GM12878 (cell line): Measurements from ENCODE around the gene C12orf60. TPM values are rescaled to one million over a fixed set of nuclear protein-coding genes. Genes with fewer than 3 reads are reported as not detected.

Experiments
- ATAC-seq: fragments of 200-7000 bp; cut with Tn5 transposase; 3 replicates; pipeline ENCODE4 v1.9.1; 2020; ENCODE audit warnings: mild to moderate bottlenecking, moderate library complexity
- BruUV-seq: library from RNA; stranded (reverse); fragments of 400-500 nt; replicated peaks from 2 replicates; lab custom pipeline; 2021; lab: Mats Ljungman, UMichigan
- CTCF ChIA-PET: fragments of 300-600 bp; sonication (Branson Sonifier 250); formaldehyde crosslinking; extraction: SDS; loops from one replicate; lab custom pipeline; 2021; ENCODE audit warnings: inconsistent platforms; lab: Yijun Ruan, JAX
- POLR2A ChIA-PET: fragments of 350-600 bp; formaldehyde crosslinking; extraction: SDS; loops from one replicate; lab custom pipeline; 2021; ENCODE audit warnings: inconsistent platforms; lab: Charles Lee
- RAD21 ChIA-PET: fragments of 300-600 bp; sonication (Branson Sonifier 250); formaldehyde crosslinking; loops from one replicate; lab custom pipeline; 2023; ENCODE audit warnings: antibody characterized with exemption; ENCODE audit not compliant: unreplicated experiment; lab: Charles Lee
- SMC1A ChIA-PET: fragments of 300-600 bp; sonication (Branson Sonifier 250); formaldehyde crosslinking; loops from one replicate; lab custom pipeline; 2023; ENCODE audit not compliant: unreplicated experiment, uncharacterized antibody; lab: Charles Lee
- DNase-seq: peaks from one replicate; pipeline ENCODE4 v3.0.0-alpha.2; 2011; ENCODE audit warnings: low read depth, low spot score
- FAIRE-seq: peaks from 3 replicates; lab custom pipeline; 2011; peaks lifted over from hg19 to GRCh38; lab: Jason Lieb, UNC
- H2AFZ ChIP-seq: 2 replicates; pipeline ENCODE4 v1.6.0; 2011; ENCODE audit warnings: low read depth, low read length, control low read depth; ENCODE audit not compliant: control insufficient read depth
- H3K27ac ChIP-seq: 2 replicates; pipeline ENCODE4 v1.5.1; 2011; ENCODE audit warnings: control low read depth; ENCODE audit not compliant: control insufficient read depth, insufficient read depth
- H3K27me3 ChIP-seq, 2 experiments: replicated peaks in 1 of 2; 2 replicates each; pipeline versions ENCODE4 v1.6.0 to v1.6.1; 2011; ENCODE audit warnings: low read length in 1 of 2; ENCODE audit not compliant: control insufficient read depth in 2 of 2, insufficient read depth in 2 of 2
- H3K36me3 ChIP-seq, 2 experiments: 2 replicates each; pipeline ENCODE4 v1.5.1; 2011; ENCODE audit warnings: low read length in 1 of 2; ENCODE audit not compliant: control insufficient read depth in 2 of 2, insufficient read depth in 2 of 2
- H3K4me1 ChIP-seq: 2 replicates; pipeline ENCODE4 v1.6.1; 2011; ENCODE audit warnings: mild to moderate bottlenecking, low read length, moderate library complexity, mixed read lengths; ENCODE audit not compliant: control insufficient read depth, insufficient read depth
- H3K4me2 ChIP-seq: 2 replicates; pipeline ENCODE4 v1.6.0; 2011; ENCODE audit warnings: control low read depth; ENCODE audit not compliant: control insufficient read depth, insufficient read depth
- H3K4me3 ChIP-seq: fragments of 200-600 bp; sonication (generic); 2 replicates; pipeline ENCODE4 v1.5.1; 2016
- H3K79me2 ChIP-seq: 2 replicates; pipeline ENCODE4 v1.6.0; 2011; ENCODE audit warnings: low read length; ENCODE audit not compliant: control insufficient read depth, insufficient read depth
- H3K9ac ChIP-seq: 2 replicates; pipeline ENCODE4 v1.8.0; 2011; ENCODE audit warnings: low read length, control low read depth, mixed read lengths; ENCODE audit not compliant: control insufficient read depth, insufficient read depth
- H3K9me3 ChIP-seq: replicated peaks from 3 replicates; pipeline ENCODE4 v1.5.1; 2011; ENCODE audit warnings: mild to moderate bottlenecking, low read length; ENCODE audit not compliant: control insufficient read depth, insufficient read depth
- H4K20me1 ChIP-seq: 2 replicates; pipeline ENCODE4 v1.6.0; 2011; ENCODE audit not compliant: control insufficient read depth, insufficient read depth
- CBX3 ChIP-seq: fragments of 200-600 bp; sonication (generic); IDR thresholded peaks from 2 replicates; pipeline ENCODE4 v1.6.1; 2016; ENCODE audit warnings: low read depth, borderline replicate concordance
- CEBPB ChIP-seq, 2 experiments: fragments of 150-350 bp in 1 of 2; IDR thresholded peaks; 2 replicates each; pipeline ENCODE4 v1.6.1; 2012 to 2014; ENCODE audit warnings: low read depth in 2 of 2, low read length in 2 of 2, borderline replicate concordance in 1 of 2, inconsistent platforms in 1 of 2
- MEF2B ChIP-seq: fragments of 450-650 bp; IDR thresholded peaks from 2 replicates; pipeline ENCODE4 v1.6.1; 2018; ENCODE audit warnings: mild to moderate bottlenecking, moderate library complexity; ENCODE audit not compliant: partially characterized antibody, poor library complexity, severe bottlenecking
- POLR2AphosphoS2 ChIP-seq: IDR thresholded peaks from 2 replicates; pipeline ENCODE4 v1.6.1; 2011; ENCODE audit warnings: low read depth, mild to moderate bottlenecking, low read length, improper control_type of control experiment, moderate library complexity
- USF1 ChIP-seq: IDR thresholded peaks from 2 replicates; pipeline ENCODE4 v1.6.1; 2011; ENCODE audit warnings: borderline replicate concordance, low read depth, mild to moderate bottlenecking, moderate library complexity, mixed read lengths, low read length; ENCODE audit not compliant: insufficient read depth; ENCODE audit errors: extremely low read length
- WGBS: methylation state at CpG from one replicate; pipeline ENCODE4 v1.1.6; 2016; ENCODE audit warnings: low lambda C conversion rate; ENCODE audit not compliant: insufficient replicate concordance, insufficient coverage; ENCODE audit errors: missing lambda C conversion rate; 5-methylcytosine and 5-hydroxymethylcytosine counted together
- in situ Hi-C: fragments of 300-500 bp; cut with MboI; formaldehyde crosslinking; loops from 9 replicates; pipeline ENCODE4 v1.14.3; 2018; ENCODE audit warnings: mixed read lengths
- intact Hi-C: fragments of 100-400 bp; cut with micrococcal nuclease; formaldehyde crosslinking; loops from one replicate; pipeline ENCODE4 v1.14.2; 2022; ENCODE audit not compliant: unreplicated experiment
- polyA plus RNA-seq, 11 experiments: library from polyadenylated mRNA; depleted of rRNA in 4 of 11; unstranded in 6 of 11; stranded (reverse) in 5 of 11; fragments of >200 nt; fragmentation: Nextera tagmentation in 4 of 11; fragmentation: Illumina TruSeq in 1 of 11; extraction: Ambion mirVana in 4 of 11; extraction: Trizol in 1 of 11; gene quantifications; 1 replicate in 1 of 11; 2 replicates in 10 of 11; pipeline versions ENCODE4 v1.2.1 to v1.2.3, GENCODE V29; 2011 to 2016; ENCODE audit warnings: inconsistent platforms in 2 of 11, missing spikeins in 2 of 11, low read depth in 1 of 11
- total RNA-seq, 4 experiments: library from RNA; depleted of rRNA in 3 of 4; stranded (reverse); fragments of >200 nt in 3 of 4; fragmentation: Illumina TruSeq in 1 of 4; extraction: Trizol in 1 of 4; gene quantifications; 2 replicates each; pipeline versions ENCODE4 v1.2.1 to v1.2.3, GENCODE V29; 2013 to 2021
- TF ChIP-seq, protein P1 (sequence below): IDR thresholded peaks from 2 replicates; pipeline ENCODE4 v1.6.1; 2012; ENCODE audit warnings: mild to moderate bottlenecking, low read depth, low read length
- TF ChIP-seq, protein P2 (sequence below): fragments of 450-650 bp; IDR thresholded peaks from 2 replicates; pipeline ENCODE4 v1.6.1; 2018; ENCODE audit warnings: mild to moderate bottlenecking, low read depth, moderate library complexity; ENCODE audit not compliant: partially characterized antibody
- TF ChIP-seq, protein P3 (sequence below): IDR thresholded peaks from 2 replicates; pipeline ENCODE4 v1.6.1; 2012; ENCODE audit warnings: low read length, inconsistent platforms
- TF ChIP-seq, protein P4 (sequence below): IDR thresholded peaks from 2 replicates; pipeline ENCODE4 v1.6.1; 2012; ENCODE audit warnings: low read depth, low read length, improper control_type of control experiment

C12orf60 gene
- total and polyA plus RNA-seq, 10 of the 15 experiments (the other 5 are each of a cell fraction or from before 2014, with no cell fraction given) = 1.8 to 7.2 (median 3.2) TPM

- WGBS = under 1% methylated on average over 66 of the region's 67 CpGs
- Histone ChIP-seq H3K9ac (peak overlapping the region; percentile 87), H2AFZ (peak overlapping the region; percentile 89), H3K36me3 (no peaks in the 10 kb centered on the region), H3K4me2 (peak overlapping the region; percentile 95), H3K4me1 (peaks cover 5% of the 10 kb centered on the region), H3K4me3 (peak overlapping the region; percentile 86), H3K9me3 (no peaks in the 10 kb centered on the region), H4K20me1 (no peaks in the 10 kb centered on the region), H3K27me3 (no peaks in the 10 kb centered on the region), H3K79me2 (peaks cover 34% of the 10 kb centered on the region), H3K27ac (peak overlapping the region; percentile 84)
- DNase-seq (peak; percentile 66), ATAC-seq (peak; percentile 70), FAIRE-seq (peak; percentile 69)
- CTCF ChIA-PET = interaction anchor here (0.7 to 2.9 kb wide), 11 partner anchors 8 to 220 kb away, joined by 3 to 18 read pairs (median 4); no protein-coding TSS in a partner anchor
- SMC1A ChIA-PET = interaction anchor here (0.7 to 4.4 kb wide), 11 partner anchors 16 to 811 kb away, joined by 3 to 29 read pairs (median 4); partner anchors contain the start of genes ARHGDIB, C12orf60 and WBP11
- in situ Hi-C loops = loop anchor here (10.0 to 25.0 kb wide), 2 partner anchors 181 to 1863 kb away; no protein-coding TSS in a partner anchor
- intact Hi-C loops = loop anchor here (2.0 to 5.0 kb wide), 6 partner anchors 29 to 1108 kb away; partner anchors contain the start of genes ATF7IP, C12orf60, STRAP and WBP11
- POLR2A ChIA-PET = interaction anchor here (0.6 to 4.3 kb wide), 10 partner anchors 8 to 183 kb away, joined by 3 to 24 read pairs (median 4); partner anchors contain the start of genes C12orf60 and WBP11
- RAD21 ChIA-PET = interaction anchor here (0.5 to 9.5 kb wide), 5 partner anchors 28 to 537 kb away, joined by 3 to 89 read pairs (median 3); partner anchors contain the start of genes C12orf60 and WBP11
- TSS peak; percentile 96 for BruUV-seq
- TF ChIP-seq, protein P1, sequence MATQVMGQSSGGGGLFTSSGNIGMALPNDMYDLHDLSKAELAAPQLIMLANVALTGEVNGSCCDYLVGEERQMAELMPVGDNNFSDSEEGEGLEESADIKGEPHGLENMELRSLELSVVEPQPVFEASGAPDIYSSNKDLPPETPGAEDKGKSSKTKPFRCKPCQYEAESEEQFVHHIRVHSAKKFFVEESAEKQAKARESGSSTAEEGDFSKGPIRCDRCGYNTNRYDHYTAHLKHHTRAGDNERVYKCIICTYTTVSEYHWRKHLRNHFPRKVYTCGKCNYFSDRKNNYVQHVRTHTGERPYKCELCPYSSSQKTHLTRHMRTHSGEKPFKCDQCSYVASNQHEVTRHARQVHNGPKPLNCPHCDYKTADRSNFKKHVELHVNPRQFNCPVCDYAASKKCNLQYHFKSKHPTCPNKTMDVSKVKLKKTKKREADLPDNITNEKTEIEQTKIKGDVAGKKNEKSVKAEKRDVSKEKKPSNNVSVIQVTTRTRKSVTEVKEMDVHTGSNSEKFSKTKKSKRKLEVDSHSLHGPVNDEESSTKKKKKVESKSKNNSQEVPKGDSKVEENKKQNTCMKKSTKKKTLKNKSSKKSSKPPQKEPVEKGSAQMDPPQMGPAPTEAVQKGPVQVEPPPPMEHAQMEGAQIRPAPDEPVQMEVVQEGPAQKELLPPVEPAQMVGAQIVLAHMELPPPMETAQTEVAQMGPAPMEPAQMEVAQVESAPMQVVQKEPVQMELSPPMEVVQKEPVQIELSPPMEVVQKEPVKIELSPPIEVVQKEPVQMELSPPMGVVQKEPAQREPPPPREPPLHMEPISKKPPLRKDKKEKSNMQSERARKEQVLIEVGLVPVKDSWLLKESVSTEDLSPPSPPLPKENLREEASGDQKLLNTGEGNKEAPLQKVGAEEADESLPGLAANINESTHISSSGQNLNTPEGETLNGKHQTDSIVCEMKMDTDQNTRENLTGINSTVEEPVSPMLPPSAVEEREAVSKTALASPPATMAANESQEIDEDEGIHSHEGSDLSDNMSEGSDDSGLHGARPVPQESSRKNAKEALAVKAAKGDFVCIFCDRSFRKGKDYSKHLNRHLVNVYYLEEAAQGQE = no peak
- no peak for TF ChIP-seq CBX3
- TF ChIP-seq MEF2B = no peak
- TF ChIP-seq, protein P2, sequence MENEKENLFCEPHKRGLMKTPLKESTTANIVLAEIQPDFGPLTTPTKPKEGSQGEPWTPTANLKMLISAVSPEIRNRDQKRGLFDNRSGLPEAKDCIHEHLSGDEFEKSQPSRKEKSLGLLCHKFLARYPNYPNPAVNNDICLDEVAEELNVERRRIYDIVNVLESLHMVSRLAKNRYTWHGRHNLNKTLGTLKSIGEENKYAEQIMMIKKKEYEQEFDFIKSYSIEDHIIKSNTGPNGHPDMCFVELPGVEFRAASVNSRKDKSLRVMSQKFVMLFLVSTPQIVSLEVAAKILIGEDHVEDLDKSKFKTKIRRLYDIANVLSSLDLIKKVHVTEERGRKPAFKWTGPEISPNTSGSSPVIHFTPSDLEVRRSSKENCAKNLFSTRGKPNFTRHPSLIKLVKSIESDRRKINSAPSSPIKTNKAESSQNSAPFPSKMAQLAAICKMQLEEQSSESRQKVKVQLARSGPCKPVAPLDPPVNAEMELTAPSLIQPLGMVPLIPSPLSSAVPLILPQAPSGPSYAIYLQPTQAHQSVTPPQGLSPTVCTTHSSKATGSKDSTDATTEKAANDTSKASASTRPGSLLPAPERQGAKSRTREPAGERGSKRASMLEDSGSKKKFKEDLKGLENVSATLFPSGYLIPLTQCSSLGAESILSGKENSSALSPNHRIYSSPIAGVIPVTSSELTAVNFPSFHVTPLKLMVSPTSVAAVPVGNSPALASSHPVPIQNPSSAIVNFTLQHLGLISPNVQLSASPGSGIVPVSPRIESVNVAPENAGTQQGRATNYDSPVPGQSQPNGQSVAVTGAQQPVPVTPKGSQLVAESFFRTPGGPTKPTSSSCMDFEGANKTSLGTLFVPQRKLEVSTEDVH = no peak
- TF ChIP-seq CEBPB (IDR thresholded peaks at IDR 0.05; ENCODE audit: borderline replicate concordance in 1 of 2, low read depth in 2 of 2, low read length in 2 of 2) = no peak
- peak; percentile 76; the same call in 1 of the 2 replicates for TF ChIP-seq POLR2AphosphoS2
- TF ChIP-seq USF1 = no peak
- TF ChIP-seq, protein P3, sequence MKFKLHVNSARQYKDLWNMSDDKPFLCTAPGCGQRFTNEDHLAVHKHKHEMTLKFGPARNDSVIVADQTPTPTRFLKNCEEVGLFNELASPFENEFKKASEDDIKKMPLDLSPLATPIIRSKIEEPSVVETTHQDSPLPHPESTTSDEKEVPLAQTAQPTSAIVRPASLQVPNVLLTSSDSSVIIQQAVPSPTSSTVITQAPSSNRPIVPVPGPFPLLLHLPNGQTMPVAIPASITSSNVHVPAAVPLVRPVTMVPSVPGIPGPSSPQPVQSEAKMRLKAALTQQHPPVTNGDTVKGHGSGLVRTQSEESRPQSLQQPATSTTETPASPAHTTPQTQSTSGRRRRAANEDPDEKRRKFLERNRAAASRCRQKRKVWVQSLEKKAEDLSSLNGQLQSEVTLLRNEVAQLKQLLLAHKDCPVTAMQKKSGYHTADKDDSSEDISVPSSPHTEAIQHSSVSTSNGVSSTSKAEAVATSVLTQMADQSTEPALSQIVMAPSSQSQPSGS = no peak; the same call in 1 of the 2 replicates
- TF ChIP-seq, protein P4, sequence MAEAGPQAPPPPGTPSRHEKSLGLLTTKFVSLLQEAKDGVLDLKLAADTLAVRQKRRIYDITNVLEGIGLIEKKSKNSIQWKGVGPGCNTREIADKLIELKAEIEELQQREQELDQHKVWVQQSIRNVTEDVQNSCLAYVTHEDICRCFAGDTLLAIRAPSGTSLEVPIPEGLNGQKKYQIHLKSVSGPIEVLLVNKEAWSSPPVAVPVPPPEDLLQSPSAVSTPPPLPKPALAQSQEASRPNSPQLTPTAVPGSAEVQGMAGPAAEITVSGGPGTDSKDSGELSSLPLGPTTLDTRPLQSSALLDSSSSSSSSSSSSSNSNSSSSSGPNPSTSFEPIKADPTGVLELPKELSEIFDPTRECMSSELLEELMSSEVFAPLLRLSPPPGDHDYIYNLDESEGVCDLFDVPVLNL = no peak
Observed at GRCh38 chr12:14774074-14774905, 29.2 kb upstream of the C12orf60 start.
